PC-3 (cell line): Measurements from ENCODE around the gene CTSC. TPM values are rescaled to one million over a fixed set of nuclear protein-coding genes. Genes with fewer than 3 reads are reported as not detected.

ENCODE experiments used
- ATAC-seq: fragments of 200-7000 bp; cut with Tn5 transposase; 2 replicates; pipeline ENCODE4 v1.9.1; 2020; ENCODE audit warnings: mild to moderate bottlenecking, moderate library complexity
- BruUV-seq: library from RNA; stranded (reverse); fragments of 400-500 nt; replicated peaks from 2 replicates; lab custom pipeline; 2021; lab: Mats Ljungman, UMichigan
- CTCF ChIA-PET: fragments of 300-600 bp; sonication (Branson Sonifier 250); formaldehyde crosslinking; loops from one replicate; lab custom pipeline; 2022; ENCODE audit warnings: antibody characterized with exemption; lab: Charles Lee
- POLR2A ChIA-PET: fragments of 300-600 bp; sonication (Branson Sonifier 250); formaldehyde crosslinking; loops from one replicate; lab custom pipeline; 2022; ENCODE audit warnings: antibody characterized with exemption; ENCODE audit not compliant: unreplicated experiment; lab: Charles Lee
- DNase-seq: peaks from one replicate; pipeline ENCODE4 v3.0.0-alpha.2; 2015
- H2AFZ ChIP-seq: fragments of 300-600 bp; sonication (generic); 2 replicates; pipeline ENCODE4 v1.6.0; 2016; ENCODE audit warnings: antibody characterized with exemption, low read length
- H3F3A ChIP-seq: fragments of 300-600 bp; sonication (generic); one replicate; pipeline ENCODE4 v1.6.0; 2017; ENCODE audit warnings: antibody characterized with exemption, low read length, control low read depth, mild to moderate bottlenecking; ENCODE audit not compliant: unreplicated experiment
- H3K27ac ChIP-seq: fragments of 300-600 bp; sonication (generic); 2 replicates; pipeline ENCODE4 v1.5.1; 2016; ENCODE audit warnings: mild to moderate bottlenecking, low read length
- H3K27me3 ChIP-seq: fragments of 300-600 bp; sonication (generic); 2 replicates; pipeline ENCODE4 v1.6.1; 2016; ENCODE audit warnings: low read length, mixed read lengths
- H3K36me3 ChIP-seq: fragments of 300-600 bp; sonication (generic); 2 replicates; pipeline ENCODE4 v1.6.1; 2016; ENCODE audit warnings: low read depth, mixed run types, low read length, mixed read lengths
- H3K4me1 ChIP-seq: fragments of 300-600 bp; sonication (generic); 2 replicates; pipeline ENCODE4 v1.5.1; 2016; ENCODE audit warnings: low read length; ENCODE audit not compliant: insufficient read depth
- H3K4me2 ChIP-seq: fragments of 300-600 bp; sonication (generic); 2 replicates; pipeline ENCODE4 v1.6.0; 2016; ENCODE audit warnings: low read length
- H3K4me3 ChIP-seq: fragments of 300-600 bp; sonication (generic); 2 replicates; pipeline ENCODE4 v1.5.1; 2016; ENCODE audit warnings: mild to moderate bottlenecking, low read length, mixed read lengths
- H3K79me2 ChIP-seq: fragments of 300-600 bp; sonication (generic); 2 replicates; pipeline ENCODE4 v1.6.1; 2017; ENCODE audit warnings: low read length, mixed read lengths
- H3K9ac ChIP-seq: fragments of 300-600 bp; sonication (generic); 2 replicates; pipeline ENCODE4 v1.6.0; 2016; ENCODE audit warnings: mild to moderate bottlenecking, low read length
- H3K9me2 ChIP-seq: fragments of 300-600 bp; sonication (generic); replicated peaks from 2 replicates; pipeline ENCODE4 v1.6.1; 2016; ENCODE audit warnings: mixed run types, low read length, mixed read lengths
- H3K9me3 ChIP-seq: fragments of 300-600 bp; sonication (generic); 2 replicates; pipeline ENCODE4 v1.6.1; 2016; ENCODE audit warnings: low read length, mixed read lengths
- H4K20me1 ChIP-seq: fragments of 300-600 bp; sonication (generic); 2 replicates; pipeline ENCODE4 v1.6.1; 2016; ENCODE audit warnings: low read length, mixed read lengths
- EZH2 ChIP-seq: fragments of 300-600 bp; sonication (generic); IDR thresholded peaks from one replicate; pipeline ENCODE4 v1.6.1; 2017; ENCODE audit warnings: antibody characterized with exemption, mild to moderate bottlenecking, low read length; ENCODE audit not compliant: unreplicated experiment
- EZH2phosphoT487 ChIP-seq: fragments of 300-600 bp; sonication (generic); IDR thresholded peaks from 2 replicates; pipeline ENCODE4 v1.6.1; 2018; ENCODE audit warnings: mild to moderate bottlenecking, antibody characterized with exemption, low read length, borderline replicate concordance
- intact Hi-C: fragments of 100-400 bp; cut with micrococcal nuclease; formaldehyde crosslinking; loops from 2 replicates; pipeline ENCODE4 v1.9.0; 2023
- total RNA-seq: library from RNA; depleted of rRNA; stranded (reverse); fragments of >200 nt; gene quantifications from 2 replicates; pipeline ENCODE4 v1.2.3, GENCODE V29; 2014
- TF ChIP-seq, protein P1 (sequence below): fragments of 300-600 bp; sonication (generic); conservative IDR thresholded peaks from 2 replicates; pipeline ENCODE4 v1.5.1; 2017; ENCODE audit warnings: antibody characterized with exemption, low read depth, mild to moderate bottlenecking, low read length

Gene CTSC
- total RNA-seq, 1 experiment from 2014 or later = 240 TPM

DNA sequence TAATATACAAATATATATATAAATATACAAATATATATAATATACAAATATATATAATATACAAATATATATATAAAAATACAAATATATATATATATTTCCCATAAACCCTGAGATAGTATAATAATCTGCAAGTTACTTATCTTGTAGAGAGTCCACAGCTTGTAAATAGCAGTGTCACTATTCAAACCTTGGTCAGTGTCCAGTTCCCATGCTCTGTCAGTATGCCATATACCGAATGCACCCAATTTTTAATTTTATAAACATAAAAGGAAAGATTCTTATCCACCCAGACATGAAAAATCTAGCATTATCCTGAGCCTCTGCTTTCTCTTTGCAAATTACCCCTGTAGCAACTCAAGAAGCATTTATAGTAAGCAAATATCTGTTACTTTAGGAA lies 21.6 kb upstream of the CTSC start:
- TF ChIP-seq EZH2 = no peak
- TF ChIP-seq EZH2phosphoT487 = no peak
- TF ChIP-seq, protein P1, sequence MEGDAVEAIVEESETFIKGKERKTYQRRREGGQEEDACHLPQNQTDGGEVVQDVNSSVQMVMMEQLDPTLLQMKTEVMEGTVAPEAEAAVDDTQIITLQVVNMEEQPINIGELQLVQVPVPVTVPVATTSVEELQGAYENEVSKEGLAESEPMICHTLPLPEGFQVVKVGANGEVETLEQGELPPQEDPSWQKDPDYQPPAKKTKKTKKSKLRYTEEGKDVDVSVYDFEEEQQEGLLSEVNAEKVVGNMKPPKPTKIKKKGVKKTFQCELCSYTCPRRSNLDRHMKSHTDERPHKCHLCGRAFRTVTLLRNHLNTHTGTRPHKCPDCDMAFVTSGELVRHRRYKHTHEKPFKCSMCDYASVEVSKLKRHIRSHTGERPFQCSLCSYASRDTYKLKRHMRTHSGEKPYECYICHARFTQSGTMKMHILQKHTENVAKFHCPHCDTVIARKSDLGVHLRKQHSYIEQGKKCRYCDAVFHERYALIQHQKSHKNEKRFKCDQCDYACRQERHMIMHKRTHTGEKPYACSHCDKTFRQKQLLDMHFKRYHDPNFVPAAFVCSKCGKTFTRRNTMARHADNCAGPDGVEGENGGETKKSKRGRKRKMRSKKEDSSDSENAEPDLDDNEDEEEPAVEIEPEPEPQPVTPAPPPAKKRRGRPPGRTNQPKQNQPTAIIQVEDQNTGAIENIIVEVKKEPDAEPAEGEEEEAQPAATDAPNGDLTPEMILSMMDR = no peak
- Histone ChIP-seq H3K36me3 (no peaks in the 10 kb centered on the region), H4K20me1 (no peaks in the 10 kb centered on the region), H3K9ac (no peak overlapping the region), H3K4me3 (no peak overlapping the region), H3K4me2 (no peak overlapping the region), H3K27ac (no peak overlapping the region), H3K79me2 (no peaks in the 10 kb centered on the region), H3K27me3 (no peaks in the 10 kb centered on the region), H3K9me2 (no peaks in the 10 kb centered on the region), H3K4me1 (peaks cover 37% of the 10 kb centered on the region), H3K9me3 (no peaks in the 10 kb centered on the region), H2AFZ (no peak overlapping the region), H3F3A (peaks cover 8% of the 10 kb centered on the region)
- CTCF ChIA-PET = no interaction called here
- no TSS peak for BruUV-seq
- ATAC-seq (no peak), DNase-seq (no peak)
- intact Hi-C loops = loop anchor here (5.0 kb wide), 1 partner anchor 123 kb away; no protein-coding TSS in a partner anchor
- POLR2A ChIA-PET = no interaction called here

DNA sequence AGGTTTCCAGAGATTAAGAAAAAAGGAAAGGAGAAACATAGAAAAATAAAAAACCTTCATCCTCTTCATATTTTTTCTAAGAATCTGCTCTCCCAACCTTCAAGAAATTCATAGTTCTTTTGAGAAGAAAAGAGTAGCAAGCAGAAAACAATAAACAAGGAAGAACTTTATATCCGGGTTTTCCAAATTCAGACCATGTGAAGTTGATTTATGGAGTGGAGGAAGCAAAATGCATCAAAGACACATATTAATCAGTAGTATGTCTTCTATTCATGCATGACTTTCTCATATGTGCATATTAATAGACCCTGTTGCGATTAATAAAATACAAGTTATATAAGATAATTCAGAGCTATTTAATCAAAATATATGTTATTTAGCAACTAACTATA lies 20.5 kb upstream of the CTSC start:
- Histone ChIP-seq H3K9me3 (no peaks in the 10 kb centered on the region), H3K79me2 (no peaks in the 10 kb centered on the region), H3K4me2 (peak overlapping the region; percentile 68), H2AFZ (peak overlapping the region; percentile 46), H3K9me2 (no peaks in the 10 kb centered on the region), H3K9ac (peak overlapping the region; percentile 68), H3K36me3 (no peaks in the 10 kb centered on the region), H4K20me1 (no peaks in the 10 kb centered on the region), H3F3A (peaks cover 8% of the 10 kb centered on the region), H3K4me1 (peaks cover 33% of the 10 kb centered on the region), H3K27ac (peak overlapping the region; percentile 94), H3K27me3 (no peaks in the 10 kb centered on the region), H3K4me3 (0 out of 2 replicates have a peak overlapping the region, but pooled peaks have one; percentile 0)
- no peak for ATAC-seq
- POLR2A ChIA-PET = interaction anchor here (0.7 to 1.0 kb wide), 2 partner anchors 20 to 352 kb away, joined by 3 to 4 read pairs; partner anchors contain the start of gene CTSC
- no TSS peak for BruUV-seq
- DNase-seq = no peak
- TF ChIP-seq EZH2phosphoT487 (no peak), EZH2 (no peak)
- TF ChIP-seq, protein P1 = no peak
- CTCF ChIA-PET = interaction anchor here (1.2 kb wide), 1 partner anchor 186 kb away, joined by 3 read pairs; no protein-coding TSS in a partner anchor
- intact Hi-C loops = loop anchor here (5.0 kb wide), 1 partner anchor 124 kb away; no protein-coding TSS in a partner anchor
